ENCODE results near the gene CD274. TPM values are rescaled to one million over a fixed set of nuclear protein-coding genes. Genes with fewer than 3 reads are reported as not detected.

Gene CD274
- total RNA-seq, 4 donors from 2014 or later: 1.3 to 3.5 (median 2.2) TPM

- Histone ChIP-seq H3K4me3 (no peak overlapping the region), H3K27me3 (no peaks in the 10 kb centered on the region), H3K27ac (no peak overlapping the region), H3K4me1 (no peaks in the 10 kb centered on the region), H3K9me3 (no peaks in the 10 kb centered on the region), H3K36me3 (no peaks in the 10 kb centered on the region)
- no peak for DNase-seq
- no peak for TF ChIP-seq POLR2A (IDR thresholded peaks at IDR 0.05)
- 83 to 94% methylated on average over 5 of the region's 5 CpGs for WGBS, 2 donors
- intact Hi-C loops (cut with DNase I): no loop called here
Measured at GRCh38 chr9:5485378-5486085, 35.2 kb downstream of the CD274 start.

DNA sequence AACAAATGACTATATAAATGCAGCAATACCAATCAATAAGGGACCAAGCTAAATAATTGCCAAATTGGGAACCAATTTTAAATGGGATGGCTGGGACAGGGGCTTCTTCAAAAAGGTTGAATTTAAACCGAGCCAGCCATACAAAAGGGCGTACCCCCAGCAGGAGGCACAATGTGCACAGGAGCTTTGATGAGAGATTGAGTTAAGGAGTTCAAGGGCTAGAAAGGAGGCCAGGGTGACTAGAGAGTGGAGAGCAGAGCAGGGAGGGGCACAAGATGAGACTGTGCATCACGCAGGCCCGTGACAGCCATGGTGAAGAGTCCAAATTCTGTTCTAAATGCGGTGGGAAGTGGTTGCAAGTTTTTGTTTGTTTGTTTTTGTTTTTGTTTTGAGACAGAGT lies 36.6 kb downstream of the CD274 start:
- Histone ChIP-seq H3K27ac (no peak overlapping the region), H3K4me1 (no peaks in the 10 kb centered on the region), H3K4me3 (no peak overlapping the region), H3K27me3 (no peaks in the 10 kb centered on the region), H3K36me3 (no peaks in the 10 kb centered on the region), H3K9me3 (no peaks in the 10 kb centered on the region)
- intact Hi-C loops (cut with DNase I): no loop called here
- TF ChIP-seq POLR2A (IDR thresholded peaks at IDR 0.05) (no peak), CTCF (IDR thresholded peaks at IDR 0.05) (no peak)
- DNase-seq: no peak
- 96 to 98% methylated on average over 5 of the region's 5 CpGs for WGBS, 2 donors

GRCh38 chr9:5488221-5489008 lies 38.1 kb downstream of the CD274 start:
- TF ChIP-seq CTCF (IDR thresholded peaks at IDR 0.05): no peak
- TF ChIP-seq POLR2A (IDR thresholded peaks at IDR 0.05): no peak
- H3K36me3 ChIP-seq: no peaks in the 10 kb centered on the region
- WGBS, 2 donors: 72 to 82% methylated on average over 9 of the region's 9 CpGs
- H3K4me3 ChIP-seq: no peak overlapping the region
- DNase-seq: no peak
- no peak overlapping the region for H3K27ac ChIP-seq
- H3K9me3 ChIP-seq: no peaks in the 10 kb centered on the region
- no peaks in the 10 kb centered on the region for H3K27me3 ChIP-seq
- H3K4me1 ChIP-seq: peaks cover 0 to 9% (median 3%) of the 10 kb centered on the region in 3 donors
- intact Hi-C loops (cut with DNase I): no loop called here

DNA sequence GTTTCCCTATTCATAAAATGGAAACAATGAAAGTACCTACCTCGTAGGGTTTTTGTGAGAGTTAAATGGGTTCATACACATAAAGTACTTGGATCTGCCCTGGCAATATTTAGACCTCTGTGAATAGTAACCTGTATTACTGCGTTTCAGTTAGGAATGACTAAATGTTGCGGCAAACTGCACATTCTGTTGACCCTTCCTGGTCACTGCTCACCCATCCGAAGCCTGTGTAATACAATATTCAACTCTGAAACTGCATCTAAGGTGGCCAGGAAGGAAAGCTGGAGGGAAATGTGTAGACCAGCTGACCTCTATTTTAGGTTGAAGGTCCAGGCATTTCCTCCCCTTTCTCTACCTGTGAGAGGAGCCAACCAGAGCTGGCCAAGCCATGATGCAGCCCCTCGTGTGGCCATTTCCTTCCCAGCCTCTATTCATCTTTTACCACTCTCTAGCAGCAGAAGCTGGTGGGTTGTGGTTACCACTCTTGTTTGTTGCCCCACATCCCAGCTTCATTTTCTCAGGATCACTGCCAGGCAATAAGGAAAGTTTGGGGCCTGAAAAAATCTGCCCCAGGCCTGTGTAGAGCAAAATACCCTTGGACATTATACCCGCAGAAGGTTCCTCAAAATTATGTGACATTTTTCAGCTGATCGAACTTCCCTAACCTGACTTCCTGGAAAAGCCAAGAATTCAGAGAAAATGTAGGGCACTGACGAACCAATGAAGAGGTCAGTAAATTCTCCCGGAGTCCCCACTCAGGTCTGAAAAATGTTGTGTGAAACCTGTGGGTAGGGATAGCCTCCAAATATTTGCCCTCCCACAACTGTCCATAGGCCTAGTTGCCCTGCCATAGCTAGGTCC lies 39.5 kb downstream of the CD274 start:
- no peak for DNase-seq
- H3K27me3 ChIP-seq: no peaks in the 10 kb centered on the region
- no peaks in the 10 kb centered on the region for H3K36me3 ChIP-seq
- H3K4me3 ChIP-seq: no peak overlapping the region
- no peaks in the 10 kb centered on the region for H3K9me3 ChIP-seq
- no peak overlapping the region for H3K27ac ChIP-seq
- intact Hi-C loops (cut with DNase I): no loop called here
- TF ChIP-seq POLR2A (IDR thresholded peaks at IDR 0.05) (no peak), CTCF (IDR thresholded peaks at IDR 0.05) (no peak)
- H3K4me1 ChIP-seq: peaks cover 0 to 16% (median 4%) of the 10 kb centered on the region in 3 donors
- WGBS, 2 donors: 77 to 78% methylated on average over 9 of the region's 9 CpGs

DNA sequence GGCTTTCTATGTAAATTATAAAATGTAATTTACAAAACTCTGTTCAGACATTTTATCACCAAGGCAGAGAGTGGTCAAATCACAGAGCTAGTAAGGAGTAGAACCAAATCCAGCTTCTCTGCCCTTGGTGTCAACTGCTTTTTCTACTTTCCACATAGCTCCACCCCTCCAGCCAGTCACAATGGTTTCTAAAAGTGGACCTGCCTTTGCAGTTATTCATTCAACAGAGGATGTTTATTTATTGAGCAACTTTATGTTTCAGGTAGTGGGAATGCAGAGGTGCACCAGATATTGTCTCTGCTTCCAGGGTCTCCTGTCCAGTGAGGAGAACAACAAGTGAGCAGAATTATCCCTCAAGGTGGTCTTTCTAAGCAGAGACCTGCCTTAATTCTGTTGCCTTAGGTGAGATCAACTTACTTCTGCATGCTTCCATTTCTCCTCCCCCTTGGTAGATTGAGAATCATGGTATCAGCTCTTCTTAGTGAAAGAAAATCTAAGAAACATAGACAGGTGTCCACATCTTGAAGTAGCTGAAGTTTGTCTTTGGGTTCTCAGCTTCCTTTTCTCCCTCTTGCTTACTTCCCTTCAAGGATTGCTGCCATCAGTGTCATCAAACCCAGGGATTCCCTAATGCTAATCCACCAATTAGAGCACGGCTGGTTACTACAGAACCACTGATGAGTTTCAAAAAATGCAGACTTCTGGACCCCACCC lies 42.8 kb downstream of the CD274 start:
- no peak for DNase-seq
- intact Hi-C loops (cut with DNase I): no loop called here
- 50 to 79% methylated on average over 1 of the region's 1 CpG for whole genome bisulfite sequencing, 2 donors
- H3K27ac ChIP-seq: peak overlapping the region in 1 of 4 donors; percentile 9
- H3K36me3 ChIP-seq: no peaks in the 10 kb centered on the region
- H3K4me1 ChIP-seq: peaks cover 0 to 16% (median 4%) of the 10 kb centered on the region in 3 donors
- no peaks in the 10 kb centered on the region for H3K27me3 ChIP-seq
- no peak for TF ChIP-seq POLR2A (IDR thresholded peaks at IDR 0.05)
- H3K9me3 ChIP-seq: no peaks in the 10 kb centered on the region
- H3K4me3 ChIP-seq: no peak overlapping the region

All from esophagus squamous epithelium (tissue), 5 donors.